Spleen (tissue), 7 donors: Measurements from ENCODE around the gene KCNT1.

ENCODE experiments used
- POLR2A ChIP-seq, 3 donors: fragments of 450-650 bp; IDR thresholded peaks; one replicate each; pipeline ENCODE4 v1.5.1; 2017; ENCODE audit warnings: antibody characterized with exemption in 3 of 3, mild to moderate bottlenecking in 1 of 3
- POLR2AphosphoS5 ChIP-seq, 3 donors: sonication (generic); formaldehyde crosslinking; IDR thresholded peaks; one replicate each; pipeline ENCODE4 v1.5.1; 2017; ENCODE audit warnings: antibody characterized with exemption in 3 of 3
- TF ChIP-seq, protein P1 (sequence below), 11 experiments: fragments of 200-600 bp in 7 of 11; fragments of 450-650 bp in 4 of 11; sonication (generic) in 4 of 11; IDR thresholded peaks in 8 of 11; conservative IDR thresholded peaks in 3 of 11; 1 replicate in 7 of 11; 2 replicates in 4 of 11; pipeline versions ENCODE4 v1.4.0 to v1.8.0; 2016 to 2021; ENCODE audit warnings: antibody characterized with exemption in 11 of 11, inconsistent platforms in 4 of 11, mild to moderate bottlenecking in 1 of 11
- donor health status: DM: no; HTN: no; CAD: no; lungs with moderate emphysema.
- donor health status: DM: no; HTN: no; CAD: no.
- donor health status: DM: no; HTN: no; CAD: no.

- TF ChIP-seq, protein P1, sequence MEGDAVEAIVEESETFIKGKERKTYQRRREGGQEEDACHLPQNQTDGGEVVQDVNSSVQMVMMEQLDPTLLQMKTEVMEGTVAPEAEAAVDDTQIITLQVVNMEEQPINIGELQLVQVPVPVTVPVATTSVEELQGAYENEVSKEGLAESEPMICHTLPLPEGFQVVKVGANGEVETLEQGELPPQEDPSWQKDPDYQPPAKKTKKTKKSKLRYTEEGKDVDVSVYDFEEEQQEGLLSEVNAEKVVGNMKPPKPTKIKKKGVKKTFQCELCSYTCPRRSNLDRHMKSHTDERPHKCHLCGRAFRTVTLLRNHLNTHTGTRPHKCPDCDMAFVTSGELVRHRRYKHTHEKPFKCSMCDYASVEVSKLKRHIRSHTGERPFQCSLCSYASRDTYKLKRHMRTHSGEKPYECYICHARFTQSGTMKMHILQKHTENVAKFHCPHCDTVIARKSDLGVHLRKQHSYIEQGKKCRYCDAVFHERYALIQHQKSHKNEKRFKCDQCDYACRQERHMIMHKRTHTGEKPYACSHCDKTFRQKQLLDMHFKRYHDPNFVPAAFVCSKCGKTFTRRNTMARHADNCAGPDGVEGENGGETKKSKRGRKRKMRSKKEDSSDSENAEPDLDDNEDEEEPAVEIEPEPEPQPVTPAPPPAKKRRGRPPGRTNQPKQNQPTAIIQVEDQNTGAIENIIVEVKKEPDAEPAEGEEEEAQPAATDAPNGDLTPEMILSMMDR (IDR thresholded peaks at IDR 0.05 in 8 of 11, conservative IDR thresholded peaks at IDR 0.05 in 3 of 11) = no peak
- TF ChIP-seq POLR2A (IDR thresholded peaks at IDR 0.05) = no peak
- no peak for TF ChIP-seq POLR2AphosphoS5 (IDR thresholded peaks at IDR 0.05)
Observed at GRCh38 chr9:135815413-135815812, 113.4 kb downstream of the KCNT1 start.
